ENCODE results near the gene INPP5J. TPM values are rescaled to one million over a fixed set of nuclear protein-coding genes. Genes with fewer than 3 reads are reported as not detected.

The INPP5J gene
- total RNA-seq, 1 experiment from 2014 or later, result 3.1 TPM

DNA sequence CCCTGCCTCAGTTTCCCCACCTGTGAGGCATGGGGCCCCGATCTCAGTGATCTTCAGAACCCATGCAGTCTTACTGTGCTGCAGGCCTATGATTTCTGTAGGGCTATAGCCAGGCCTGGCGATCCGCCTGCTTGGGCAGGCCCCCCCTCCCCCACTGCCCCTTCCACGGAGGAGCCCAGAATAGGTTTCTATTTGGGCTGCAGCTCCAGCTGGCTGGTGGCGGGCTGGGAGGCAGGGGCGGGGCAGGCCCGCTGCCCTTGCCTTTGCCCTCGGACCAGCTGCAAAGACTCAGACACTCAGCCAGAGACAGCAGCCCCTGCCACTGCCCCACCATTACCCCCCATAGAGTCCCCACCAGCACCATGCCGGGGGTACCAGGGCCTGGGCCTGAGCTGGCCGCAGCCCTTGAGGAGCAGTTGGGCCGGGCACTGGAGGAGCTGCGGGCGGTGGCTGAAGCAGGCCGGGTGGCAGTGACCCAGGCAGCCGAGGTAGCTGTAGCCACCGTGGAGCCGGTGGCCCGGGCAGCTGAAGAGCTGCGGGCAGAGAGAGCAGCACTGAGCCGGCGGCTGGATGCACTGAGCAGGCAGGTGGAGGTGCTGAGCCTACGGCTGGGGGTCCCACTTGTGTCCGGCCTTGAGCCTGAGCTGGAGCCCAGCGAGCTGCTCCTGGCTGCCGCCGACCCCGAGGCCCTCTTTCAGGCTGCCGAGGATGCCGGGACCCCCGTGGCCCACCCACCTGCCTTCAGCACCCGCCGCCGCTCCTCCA is 29.5 kb upstream of the INPP5J start:
- H3F3A ChIP-seq (ENCODE audit: low read length, unreplicated experiment), result no peaks in the 10 kb centered on the region
- intact Hi-C loops (cut with micrococcal nuclease), result no loop called here
- POLR2A ChIA-PET (ENCODE audit: unreplicated experiment), result no interaction called here
- CTCF ChIA-PET, result no interaction called here
- DNase-seq (no peak), ATAC-seq (no peak)
- H3K27me3 ChIP-seq (ENCODE audit: low read length), result no peaks in the 10 kb centered on the region
- no TSS peak for BruUV-seq (replicated peaks)
- no peak overlapping the region for H3K4me3 ChIP-seq (ENCODE audit: low read length)
- H3K9me2 ChIP-seq (replicated peaks; ENCODE audit: low read length), result no peaks in the 10 kb centered on the region
- H3K4me2 ChIP-seq (ENCODE audit: low read length), result no peak overlapping the region
- no peaks in the 10 kb centered on the region for H3K79me2 ChIP-seq (ENCODE audit: low read length)
- no peaks in the 10 kb centered on the region for H4K20me1 ChIP-seq (ENCODE audit: low read length)
- no peaks in the 10 kb centered on the region for H3K9me3 ChIP-seq (ENCODE audit: low read length)
- no peaks in the 10 kb centered on the region for H3K4me1 ChIP-seq (ENCODE audit: insufficient read depth, low read length)
- H3K36me3 ChIP-seq (ENCODE audit: low read depth, low read length), result peaks cover 32% of the 10 kb centered on the region; the same call in 1 of the 2 replicates
- no peak overlapping the region for H3K9ac ChIP-seq (ENCODE audit: low read length)
- TF ChIP-seq, protein P1, sequence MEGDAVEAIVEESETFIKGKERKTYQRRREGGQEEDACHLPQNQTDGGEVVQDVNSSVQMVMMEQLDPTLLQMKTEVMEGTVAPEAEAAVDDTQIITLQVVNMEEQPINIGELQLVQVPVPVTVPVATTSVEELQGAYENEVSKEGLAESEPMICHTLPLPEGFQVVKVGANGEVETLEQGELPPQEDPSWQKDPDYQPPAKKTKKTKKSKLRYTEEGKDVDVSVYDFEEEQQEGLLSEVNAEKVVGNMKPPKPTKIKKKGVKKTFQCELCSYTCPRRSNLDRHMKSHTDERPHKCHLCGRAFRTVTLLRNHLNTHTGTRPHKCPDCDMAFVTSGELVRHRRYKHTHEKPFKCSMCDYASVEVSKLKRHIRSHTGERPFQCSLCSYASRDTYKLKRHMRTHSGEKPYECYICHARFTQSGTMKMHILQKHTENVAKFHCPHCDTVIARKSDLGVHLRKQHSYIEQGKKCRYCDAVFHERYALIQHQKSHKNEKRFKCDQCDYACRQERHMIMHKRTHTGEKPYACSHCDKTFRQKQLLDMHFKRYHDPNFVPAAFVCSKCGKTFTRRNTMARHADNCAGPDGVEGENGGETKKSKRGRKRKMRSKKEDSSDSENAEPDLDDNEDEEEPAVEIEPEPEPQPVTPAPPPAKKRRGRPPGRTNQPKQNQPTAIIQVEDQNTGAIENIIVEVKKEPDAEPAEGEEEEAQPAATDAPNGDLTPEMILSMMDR (conservative IDR thresholded peaks at IDR 0.05; ENCODE audit: low read depth, low read length), result no peak
- no peak for TF ChIP-seq EZH2 (IDR thresholded peaks at IDR 0.05; ENCODE audit: low read length, unreplicated experiment)
- TF ChIP-seq EZH2phosphoT487 (IDR thresholded peaks at IDR 0.05; ENCODE audit: borderline replicate concordance, low read length), result no peak
- no peak overlapping the region for H2AFZ ChIP-seq (ENCODE audit: low read length)
- H3K27ac ChIP-seq (ENCODE audit: low read length), result no peak overlapping the region

GRCh38 chr22:31094021-31094551 is 28.7 kb upstream of the INPP5J start:
- Histone ChIP-seq H3K27me3 (ENCODE audit: low read length) (no peaks in the 10 kb centered on the region), H3K4me3 (ENCODE audit: low read length) (no peak overlapping the region), H3K9me3 (ENCODE audit: low read length) (no peaks in the 10 kb centered on the region), H3K79me2 (ENCODE audit: low read length) (no peaks in the 10 kb centered on the region), H3K9me2 (replicated peaks; ENCODE audit: low read length) (no peaks in the 10 kb centered on the region), H3K27ac (ENCODE audit: low read length) (no peak overlapping the region), H3F3A (ENCODE audit: low read length, unreplicated experiment) (no peaks in the 10 kb centered on the region), H3K9ac (ENCODE audit: low read length) (no peak overlapping the region), H2AFZ (ENCODE audit: low read length) (no peak overlapping the region), H3K4me1 (ENCODE audit: insufficient read depth, low read length) (no peaks in the 10 kb centered on the region), H4K20me1 (ENCODE audit: low read length) (no peaks in the 10 kb centered on the region), H3K36me3 (ENCODE audit: low read depth, low read length) (peaks cover 32% of the 10 kb centered on the region; the same call in 1 of the 2 replicates), H3K4me2 (ENCODE audit: low read length) (no peak overlapping the region)
- intact Hi-C loops (cut with micrococcal nuclease), result no loop called here
- ChIA-PET CTCF (no interaction called here), POLR2A (ENCODE audit: unreplicated experiment) (no interaction called here)
- DNase-seq (no peak), ATAC-seq (no peak)
- no TSS peak for BruUV-seq (replicated peaks)
- TF ChIP-seq, protein P1 (conservative IDR thresholded peaks at IDR 0.05; ENCODE audit: low read depth, low read length), result no peak
- no peak for TF ChIP-seq EZH2 (IDR thresholded peaks at IDR 0.05; ENCODE audit: low read length, unreplicated experiment)
- TF ChIP-seq EZH2phosphoT487 (IDR thresholded peaks at IDR 0.05; ENCODE audit: borderline replicate concordance, low read length), result no peak

DNA sequence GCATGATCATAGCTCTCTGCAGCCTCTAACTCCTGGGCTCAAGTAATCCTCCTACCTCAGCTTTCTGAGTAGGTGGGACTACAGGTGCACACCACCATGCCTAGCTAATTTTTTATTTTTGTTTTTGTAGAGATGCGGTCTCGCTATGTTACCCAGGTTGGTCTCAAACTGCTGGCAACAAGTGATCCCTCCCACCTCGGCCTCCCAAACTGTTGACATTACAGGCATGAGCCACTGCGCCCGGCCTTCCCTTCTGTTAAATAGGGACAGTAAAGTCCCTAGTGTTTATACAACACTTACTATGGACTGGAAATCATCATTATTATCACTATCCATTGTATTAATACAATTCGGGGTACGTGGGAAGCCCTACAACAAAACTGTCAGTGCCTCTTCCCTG is 28.0 kb upstream of the INPP5J start:
- H3K36me3 ChIP-seq (ENCODE audit: low read depth, low read length), result peaks cover 37% of the 10 kb centered on the region; the same call in 1 of the 2 replicates

More for the DNA sequence above, 28.0 kb upstream of the INPP5J start:
- Histone ChIP-seq H3K4me2 (ENCODE audit: low read length) (no peak overlapping the region), H4K20me1 (ENCODE audit: low read length) (no peaks in the 10 kb centered on the region), H2AFZ (ENCODE audit: low read length) (no peak overlapping the region), H3K27me3 (ENCODE audit: low read length) (no peaks in the 10 kb centered on the region), H3F3A (ENCODE audit: low read length, unreplicated experiment) (no peaks in the 10 kb centered on the region), H3K9me2 (replicated peaks; ENCODE audit: low read length) (no peaks in the 10 kb centered on the region), H3K9ac (ENCODE audit: low read length) (no peak overlapping the region), H3K9me3 (ENCODE audit: low read length) (no peaks in the 10 kb centered on the region), H3K79me2 (ENCODE audit: low read length) (no peaks in the 10 kb centered on the region), H3K4me1 (ENCODE audit: insufficient read depth, low read length) (no peaks in the 10 kb centered on the region), H3K27ac (ENCODE audit: low read length) (no peak overlapping the region), H3K4me3 (ENCODE audit: low read length) (no peak overlapping the region)
- POLR2A ChIA-PET (ENCODE audit: unreplicated experiment), result no interaction called here
- TF ChIP-seq, protein P1 (conservative IDR thresholded peaks at IDR 0.05; ENCODE audit: low read depth, low read length), result no peak
- no peak for TF ChIP-seq EZH2 (IDR thresholded peaks at IDR 0.05; ENCODE audit: low read length, unreplicated experiment)
- TF ChIP-seq EZH2phosphoT487 (IDR thresholded peaks at IDR 0.05; ENCODE audit: borderline replicate concordance, low read length), result no peak
- DNase-seq, result no peak
- no peak for ATAC-seq
- intact Hi-C loops (cut with micrococcal nuclease), result no loop called here
- CTCF ChIA-PET, result no interaction called here
- BruUV-seq (replicated peaks), result no TSS peak

Data from PC-3 (cell line).